HepG2 (cell line): ENCODE results near the gene TRIM74. TPM values are rescaled to one million over a fixed set of nuclear protein-coding genes. Genes with fewer than 3 reads are reported as not detected.

Experiments used
- ARNT ChIP-seq: fragments of 450-650 bp; IDR thresholded peaks from 2 replicates; pipeline ENCODE4 v1.6.1; 2017
- ARNTL ChIP-seq: sonication (generic); formaldehyde crosslinking; IDR thresholded peaks from 2 replicates; pipeline ENCODE4 v1.4.0; 2020; ENCODE audit warnings: mild to moderate bottlenecking, missing genetic modification reagents
- ASH2L ChIP-seq: fragments of 300-600, 200-600 bp; sonication (generic); IDR thresholded peaks from 2 replicates; pipeline ENCODE4 v1.7.0; 2017; ENCODE audit warnings: low read depth, mild to moderate bottlenecking, moderate library complexity, mixed read lengths, low read length; ENCODE audit not compliant: insufficient read length
- DMAP1 ChIP-seq: IDR thresholded peaks from 2 replicates; pipeline ENCODE4 v1.6.1; 2016
- FOXM1 ChIP-seq: sonication (generic); formaldehyde crosslinking; IDR thresholded peaks from 2 replicates; pipeline ENCODE4 v1.5.0; 2020; ENCODE audit warnings: missing genetic modification reagents
- GTF3A ChIP-seq: sonication (generic); formaldehyde crosslinking; conservative IDR thresholded peaks from 2 replicates; pipeline ENCODE4 v1.4.0; 2020; ENCODE audit warnings: mild to moderate bottlenecking, missing genetic modification reagents
- IKZF5 ChIP-seq: IDR thresholded peaks from 2 replicates; pipeline ENCODE4 v1.6.1; 2018; ENCODE audit warnings: missing genetic modification reagents, mild to moderate bottlenecking, missing compliant biosample characterization
- KDM3A ChIP-seq: IDR thresholded peaks from 2 replicates; pipeline ENCODE4 v1.6.1; 2018; ENCODE audit warnings: low read depth, missing compliant biosample characterization
- MTF1 ChIP-seq: sonication (generic); formaldehyde crosslinking; IDR thresholded peaks from 2 replicates; pipeline ENCODE4 v1.5.0; 2020; ENCODE audit warnings: missing genetic modification reagents
- RBM22 ChIP-seq: fragments of 200-400 bp; formaldehyde crosslinking; optimal IDR thresholded peaks from 2 replicates; pipeline ENCODE3; 2017; ENCODE audit warnings: mild to moderate bottlenecking, low read length, moderate library complexity
- SNAPC2 ChIP-seq: sonication (generic); formaldehyde crosslinking; IDR thresholded peaks from 2 replicates; pipeline ENCODE4 v1.8.1; 2022; ENCODE audit warnings: mild to moderate bottlenecking, missing genetic modification reagents
- SP4 ChIP-seq: sonication (generic); formaldehyde crosslinking; IDR thresholded peaks from 2 replicates; pipeline ENCODE4 v1.8.1; 2023; ENCODE audit warnings: mild to moderate bottlenecking, missing genetic modification reagents
- SRSF4 ChIP-seq: fragments of 200-400 bp; formaldehyde crosslinking; IDR thresholded peaks from one replicate; pipeline ENCODE4 v1.6.1; 2018; ENCODE audit warnings: mild to moderate bottlenecking, low read depth, low read length, moderate library complexity; ENCODE audit not compliant: poor library complexity, severe bottlenecking
- THAP11 ChIP-seq: IDR thresholded peaks from 2 replicates; pipeline ENCODE4 v1.6.1; 2016; ENCODE audit warnings: missing biosample characterization, missing genetic modification reagents
- UBTF ChIP-seq: sonication (generic); formaldehyde crosslinking; IDR thresholded peaks from 2 replicates; pipeline ENCODE4 v1.4.0; 2020; ENCODE audit warnings: mild to moderate bottlenecking, missing genetic modification reagents
- YEATS4 ChIP-seq: sonication (generic); formaldehyde crosslinking; IDR thresholded peaks from 2 replicates; pipeline ENCODE4 v1.4.0; 2020; ENCODE audit warnings: missing genetic modification reagents, borderline replicate concordance
- ZBTB42 ChIP-seq: sonication (generic); formaldehyde crosslinking; IDR thresholded peaks from 2 replicates; pipeline ENCODE4 v1.5.0; 2020; ENCODE audit warnings: mild to moderate bottlenecking, missing genetic modification reagents
- ZFAT ChIP-seq: sonication (generic); formaldehyde crosslinking; conservative IDR thresholded peaks from 2 replicates; pipeline ENCODE4 v1.8.1; 2023; ENCODE audit warnings: missing genetic modification reagents, inconsistent platforms
- ZNF12 ChIP-seq: sonication (generic); formaldehyde crosslinking; IDR thresholded peaks from 2 replicates; pipeline ENCODE4 v1.5.0; 2020; ENCODE audit warnings: missing genetic modification reagents
- ZNF446 ChIP-seq: sonication (generic); formaldehyde crosslinking; IDR thresholded peaks from 2 replicates; pipeline ENCODE4 v1.5.0; 2020; ENCODE audit warnings: mild to moderate bottlenecking, missing genetic modification reagents
- ZNF547 ChIP-seq: sonication (generic); formaldehyde crosslinking; IDR thresholded peaks from 2 replicates; pipeline ENCODE4 v1.5.1; 2020; ENCODE audit warnings: mild to moderate bottlenecking, missing genetic modification reagents
- ZNF562 ChIP-seq: sonication (generic); formaldehyde crosslinking; IDR thresholded peaks from 2 replicates; pipeline ENCODE4 v1.8.0; 2022; ENCODE audit warnings: missing genetic modification reagents, borderline replicate concordance
- ZNF569 ChIP-seq: sonication (generic); formaldehyde crosslinking; IDR thresholded peaks from 2 replicates; pipeline ENCODE4 v1.5.0; 2020; ENCODE audit warnings: mild to moderate bottlenecking, missing genetic modification reagents, moderate library complexity, borderline replicate concordance
- polyA plus RNA-seq, 8 experiments: library from polyadenylated mRNA; depleted of rRNA in 3 of 8; stranded (reverse) in 7 of 8; unstranded in 1 of 8; fragments of >200 nt; fragmentation: Illumina TruSeq in 4 of 8; extraction: Trizol in 4 of 8; gene quantifications; 2 replicates each; pipeline versions ENCODE4 v1.2.1 to v1.2.3, GENCODE V29; 2011 to 2016; ENCODE audit warnings: low read depth in 4 of 8, missing spikeins in 1 of 8, mixed read lengths in 1 of 8; ENCODE audit not compliant: insufficient read depth in 1 of 8
- total RNA-seq, 5 experiments: library from RNA; depleted of rRNA; stranded (reverse); fragments of >200 nt; fragmentation: Illumina TruSeq; extraction: Trizol; gene quantifications; 2 replicates each; pipeline ENCODE4 v1.2.3, GENCODE V29; 2016; ENCODE audit warnings: low read depth in 1 of 5
- TF ChIP-seq, protein P1 (sequence below): sonication (generic); formaldehyde crosslinking; IDR thresholded peaks from 2 replicates; pipeline ENCODE4 v1.5.0; 2020; ENCODE audit warnings: mild to moderate bottlenecking, missing genetic modification reagents, borderline replicate concordance

Gene TRIM74
- total and polyA plus RNA-seq, 2 of the 13 experiments (the other 11 are each of a cell fraction or from before 2014, with no cell fraction given), result 0.51 to 1.4 TPM

GRCh38 chr7:72924733-72925545, 44.3 kb downstream of the TRIM74 start, which contains the start of gene POM121 (continued):
- TF ChIP-seq UBTF, result peak; percentile 75; the same call in 1 of the 2 replicates
- TF ChIP-seq, protein P1, sequence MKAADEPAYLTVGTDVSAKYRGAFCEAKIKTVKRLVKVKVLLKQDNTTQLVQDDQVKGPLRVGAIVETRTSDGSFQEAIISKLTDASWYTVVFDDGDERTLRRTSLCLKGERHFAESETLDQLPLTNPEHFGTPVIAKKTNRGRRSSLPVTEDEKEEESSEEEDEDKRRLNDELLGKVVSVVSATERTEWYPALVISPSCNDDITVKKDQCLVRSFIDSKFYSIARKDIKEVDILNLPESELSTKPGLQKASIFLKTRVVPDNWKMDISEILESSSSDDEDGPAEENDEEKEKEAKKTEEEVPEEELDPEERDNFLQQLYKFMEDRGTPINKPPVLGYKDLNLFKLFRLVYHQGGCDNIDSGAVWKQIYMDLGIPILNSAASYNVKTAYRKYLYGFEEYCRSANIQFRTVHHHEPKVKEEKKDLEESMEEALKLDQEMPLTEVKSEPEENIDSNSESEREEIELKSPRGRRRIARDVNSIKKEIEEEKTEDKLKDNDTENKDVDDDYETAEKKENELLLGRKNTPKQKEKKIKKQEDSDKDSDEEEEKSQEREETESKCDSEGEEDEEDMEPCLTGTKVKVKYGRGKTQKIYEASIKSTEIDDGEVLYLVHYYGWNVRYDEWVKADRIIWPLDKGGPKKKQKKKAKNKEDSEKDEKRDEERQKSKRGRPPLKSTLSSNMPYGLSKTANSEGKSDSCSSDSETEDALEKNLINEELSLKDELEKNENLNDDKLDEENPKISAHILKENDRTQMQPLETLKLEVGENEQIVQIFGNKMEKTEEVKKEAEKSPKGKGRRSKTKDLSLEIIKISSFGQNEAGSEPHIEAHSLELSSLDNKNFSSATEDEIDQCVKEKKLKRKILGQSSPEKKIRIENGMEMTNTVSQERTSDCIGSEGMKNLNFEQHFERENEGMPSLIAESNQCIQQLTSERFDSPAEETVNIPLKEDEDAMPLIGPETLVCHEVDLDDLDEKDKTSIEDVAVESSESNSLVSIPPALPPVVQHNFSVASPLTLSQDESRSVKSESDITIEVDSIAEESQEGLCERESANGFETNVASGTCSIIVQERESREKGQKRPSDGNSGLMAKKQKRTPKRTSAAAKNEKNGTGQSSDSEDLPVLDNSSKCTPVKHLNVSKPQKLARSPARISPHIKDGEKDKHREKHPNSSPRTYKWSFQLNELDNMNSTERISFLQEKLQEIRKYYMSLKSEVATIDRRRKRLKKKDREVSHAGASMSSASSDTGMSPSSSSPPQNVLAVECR (CRISPR knock-in tag), result peak; percentile 93
- no peak for TF ChIP-seq MTF1 (CRISPR knock-in tag)
- no peak for TF ChIP-seq SNAPC2 (CRISPR knock-in tag)
- peak; percentile 90 for TF ChIP-seq THAP11 (CRISPR knock-in tag)
- TF ChIP-seq ZFAT (CRISPR knock-in tag), result no peak
- no peak for TF ChIP-seq ZNF569 (CRISPR knock-in tag)
- no peak for TF ChIP-seq FOXM1 (CRISPR knock-in tag)
- TF ChIP-seq ZBTB42 (CRISPR knock-in tag), result 0 out of 2 replicates have a peak, but pooled peaks have one; percentile 35
- TF ChIP-seq IKZF5 (CRISPR knock-in tag), result peak; percentile 74; the same call in 1 of the 2 replicates
- no peak for TF ChIP-seq KDM3A
- TF ChIP-seq SRSF4, result no peak
- no peak for TF ChIP-seq ZNF446 (CRISPR knock-in tag)
- TF ChIP-seq RBM22, result peak; percentile 96
- peak; percentile 97 for TF ChIP-seq ASH2L
- TF ChIP-seq ZNF547 (CRISPR knock-in tag), result no peak
- no peak for TF ChIP-seq GTF3A (CRISPR knock-in tag)
- 0 out of 2 replicates have a peak, but pooled peaks have one; percentile 13 for TF ChIP-seq ARNTL (CRISPR knock-in tag)
- TF ChIP-seq ZNF12 (CRISPR knock-in tag), result no peak
- TF ChIP-seq SP4 (CRISPR knock-in tag), result no peak
- TF ChIP-seq ZNF562, result no peak
- TF ChIP-seq YEATS4 (CRISPR knock-in tag), result peak; percentile 83
- TF ChIP-seq DMAP1 (CRISPR knock-in tag), result peak; percentile 76; the same call in 1 of the 2 replicates
- TF ChIP-seq ARNT, result no peak
